ENCODE measurements around the gene PURB. TPM values are rescaled to one million over a fixed set of nuclear protein-coding genes. Genes with fewer than 3 reads are reported as not detected.
"Not testable (repeated sequence)": the region's sequence is repeated elsewhere in the genome, so short reads cannot be mapped to it uniquely, and the experiment has no call there.

PURB gene
- total RNA-seq, 2 experiments from 2014 or later = 18.8 to 20.8 TPM

- peaks cover 41% of the 10 kb centered on the region for H3K36me3 Mint-ChIP-seq (ENCODE audit: low read depth)
- H3K9me3 Mint-ChIP-seq (ENCODE audit: low read depth); H3K4me3 Mint-ChIP-seq; DNase-seq; H3K27me3 Mint-ChIP-seq; intact Hi-C loops (cut with DNase I, micrococcal nuclease); ATAC-seq; H3K27ac Mint-ChIP-seq: not testable (repeated sequence)
- ChIA-PET POLR2A (interaction anchor here (0.6 to 0.7 kb wide), 7 partner anchors 26 to 611 kb away, joined by 3 to 8 read pairs (median 4); no protein-coding TSS in a partner anchor), CTCF (interaction anchor here (0.7 to 4.7 kb wide), 8 partner anchors 13 to 397 kb away, joined by 3 to 27 read pairs (median 4); no protein-coding TSS in a partner anchor)
- H3K4me1 Mint-ChIP-seq = peaks cover 39% of the 10 kb centered on the region
Measured at GRCh38 chr7:44843440-44843839, 41.9 kb downstream of the PURB start.

- CTCF ChIA-PET = interaction anchor here (0.7 to 4.7 kb wide), 3 partner anchors 14 to 218 kb away, joined by 3 to 27 read pairs (median 4); no protein-coding TSS in a partner anchor
- DNase-seq; H3K27ac Mint-ChIP-seq; H3K4me3 Mint-ChIP-seq; H3K9me3 Mint-ChIP-seq (ENCODE audit: low read depth); H3K27me3 Mint-ChIP-seq; ATAC-seq; intact Hi-C loops (cut with DNase I, micrococcal nuclease): not testable (repeated sequence)
- Mint-ChIP-seq H3K4me1 (peaks cover 39% of the 10 kb centered on the region), H3K36me3 (ENCODE audit: low read depth) (peaks cover 43% of the 10 kb centered on the region)
- POLR2A ChIA-PET = interaction anchor here (0.6 to 0.7 kb wide), 3 partner anchors 43 to 611 kb away, joined by 3 to 8 read pairs (median 4); no protein-coding TSS in a partner anchor
Measured at GRCh38 chr7:44842675-44843074, 42.7 kb downstream of the PURB start.

- Mint-ChIP-seq H3K4me1 (peaks cover 15% of the 10 kb centered on the region), H3K27me3 (no peaks in the 10 kb centered on the region), H3K4me3 (no peak overlapping the region), H3K27ac (no peak overlapping the region), H3K9me3 (ENCODE audit: low read depth) (no peaks in the 10 kb centered on the region), H3K36me3 (ENCODE audit: low read depth) (peaks cover 51% of the 10 kb centered on the region)
- ATAC-seq (no peak), DNase-seq (no peak)
- POLR2A ChIA-PET = interaction anchor here (1.0 kb wide), 1 partner anchor 9 kb away, joined by 4 read pairs; the partner anchor contains the start of gene H2AZ2
- intact Hi-C loops (cut with DNase I, micrococcal nuclease) = no loop called here
- CTCF ChIA-PET = interaction anchor here (0.6 to 1.0 kb wide), 2 partner anchors 29 to 135 kb away, joined by 3 read pairs; no protein-coding TSS in a partner anchor
Measured at GRCh38 chr7:44838751-44839150, 46.6 kb downstream of the PURB start.

GRCh38 chr7:44827567-44827966 lies 57.8 kb downstream of the PURB start:
- peaks cover 9% of the 10 kb centered on the region for H3K4me1 Mint-ChIP-seq
- ChIA-PET POLR2A (interaction anchor here (1.1 kb wide), 1 partner anchor 9 kb away, joined by 3 read pairs; no protein-coding TSS in a partner anchor), CTCF (interaction anchor here (1.1 to 1.2 kb wide), 2 partner anchors 262 to 308 kb away, joined by 3 read pairs; no protein-coding TSS in a partner anchor)
- H3K27me3 Mint-ChIP-seq = no peaks in the 10 kb centered on the region
- no peak for ATAC-seq
- intact Hi-C loops (cut with DNase I, micrococcal nuclease) = no loop called here
- H3K4me3 Mint-ChIP-seq = no peak overlapping the region
- DNase-seq = no peak
- H3K36me3 Mint-ChIP-seq (ENCODE audit: low read depth) = peaks cover 28% of the 10 kb centered on the region
- H3K27ac Mint-ChIP-seq = no peak overlapping the region
- no peaks in the 10 kb centered on the region for H3K9me3 Mint-ChIP-seq (ENCODE audit: low read depth)

Other genes starting within 250 kb of the PURB start
- gene ZMIZ2, start 136.7 kb downstream of the PURB start, total RNA-seq = 100 to 1,000 TPM in 1 of 2 experiments, 10 to 100 TPM in 1; 82.8 to 106 TPM
- gene PPIA, start 88.8 kb downstream of the PURB start, total RNA-seq = 1,000 to 10,000 TPM; 2,017 to 2,916 TPM
- gene H2AZ2, start 37.4 kb downstream of the PURB start, total RNA-seq = 100 to 1,000 TPM; 148 to 275 TPM
- 100 to 1,000 TPM; 369 to 376 TPM for gene MYO1G, start 93.5 kb upstream of the PURB start, total RNA-seq
- gene CCM2, start 114.7 kb upstream of the PURB start, total RNA-seq = 10 to 100 TPM; 70.1 to 80.1 TPM
- gene NACAD, start 203.4 kb upstream of the PURB start, total RNA-seq = under 1 TPM; 0.14 to 0.21 TPM
- gene TBRG4, start 226.2 kb upstream of the PURB start, total RNA-seq = 100 to 1,000 TPM; 158 to 163 TPM

Data from activated CD4-positive, alpha-beta T cell treated with anti-CD3 and anti-CD28 coated beads for 36 hours (primary cell).